ENCODE results near the gene ATG16L1.

Gene ATG16L1

DNA sequence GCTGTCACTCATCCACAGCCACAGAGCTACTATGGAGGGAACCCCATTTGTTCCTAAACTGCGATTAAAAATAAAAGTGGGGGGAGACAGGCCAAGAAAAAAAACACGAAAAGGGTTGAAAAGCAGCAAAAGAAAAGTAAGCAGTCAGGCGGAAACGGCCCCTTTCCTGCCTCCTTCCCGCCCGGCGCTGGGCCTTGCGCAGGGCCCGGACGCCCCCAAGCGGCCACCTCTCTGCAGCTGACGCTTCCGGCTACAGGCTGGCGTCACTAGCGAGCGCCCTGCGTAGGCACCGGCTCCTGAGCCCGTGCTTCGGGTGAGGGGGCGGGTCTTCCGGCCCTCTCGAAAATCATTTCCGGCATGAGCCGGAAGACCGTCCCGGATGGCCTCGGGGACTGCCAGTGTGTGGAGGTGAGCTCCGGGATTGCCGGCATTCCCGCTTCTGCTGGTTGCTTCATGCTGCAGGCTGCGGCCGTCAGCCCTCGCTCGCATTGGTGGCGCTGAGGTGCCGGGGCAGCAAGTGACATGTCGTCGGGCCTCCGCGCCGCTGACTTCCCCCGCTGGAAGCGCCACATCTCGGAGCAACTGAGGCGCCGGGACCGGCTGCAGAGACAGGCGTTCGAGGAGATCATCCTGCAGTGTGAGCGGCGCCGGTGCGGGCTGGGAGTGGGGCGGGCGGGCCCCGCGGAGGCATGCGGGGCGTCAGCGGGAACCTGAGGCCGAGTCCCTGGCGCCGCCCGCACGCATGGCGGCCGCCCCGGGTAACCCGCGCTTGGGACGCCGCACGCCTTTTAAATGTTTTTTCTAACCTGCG lies at the start of gene ATG16L1:
ATG16L1 (plus strand) TSS at position 368 of the 811 bp plus-strand sequence; CDS start at position 523, 155 bp downstream.
- DNase-seq, result peak; percentile 91 to 92

DNA sequence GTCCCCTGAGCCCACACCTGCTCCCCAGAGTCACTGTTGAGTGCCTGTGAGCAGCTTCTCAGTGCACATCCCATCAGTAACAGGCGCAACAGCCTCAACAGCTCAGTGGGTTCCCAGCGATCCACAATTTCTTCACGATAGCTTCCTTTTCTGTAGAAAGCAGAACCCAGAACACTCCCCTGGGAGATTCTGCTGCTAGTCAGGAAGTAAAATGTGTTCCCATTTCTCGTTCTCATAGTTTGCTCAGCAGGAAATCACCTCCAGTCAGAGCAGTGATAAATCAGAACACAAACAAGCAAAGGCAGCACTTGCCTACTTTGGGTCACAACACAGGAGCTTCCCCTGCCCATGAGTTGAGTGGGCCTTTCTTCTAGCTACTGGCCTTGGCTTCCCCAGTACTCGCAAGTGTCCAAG lies 48.9 kb upstream of the ATG16L1 start:
- no peak for DNase-seq

DNA sequence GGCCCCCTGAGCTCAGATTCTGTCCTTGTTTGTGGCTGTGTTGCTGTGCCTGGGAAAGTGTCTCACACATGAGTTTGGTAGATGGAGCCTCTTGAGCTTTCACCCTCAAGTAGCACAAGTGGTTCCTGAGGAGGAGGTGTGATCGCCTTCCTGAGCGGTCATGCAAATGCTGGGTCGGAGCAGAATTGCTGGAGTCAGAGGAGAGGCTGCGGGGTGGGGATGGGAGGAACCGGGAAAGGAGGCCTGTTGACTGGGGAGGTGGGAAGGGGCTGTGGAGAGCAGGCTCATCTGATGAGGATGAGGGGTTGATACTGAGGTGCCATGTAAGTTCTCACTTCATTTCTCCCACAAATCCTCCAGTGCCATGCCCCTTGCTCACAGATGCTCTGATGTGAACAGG lies 48.4 kb upstream of the ATG16L1 start:
- DNase-seq, result no peak

DNA sequence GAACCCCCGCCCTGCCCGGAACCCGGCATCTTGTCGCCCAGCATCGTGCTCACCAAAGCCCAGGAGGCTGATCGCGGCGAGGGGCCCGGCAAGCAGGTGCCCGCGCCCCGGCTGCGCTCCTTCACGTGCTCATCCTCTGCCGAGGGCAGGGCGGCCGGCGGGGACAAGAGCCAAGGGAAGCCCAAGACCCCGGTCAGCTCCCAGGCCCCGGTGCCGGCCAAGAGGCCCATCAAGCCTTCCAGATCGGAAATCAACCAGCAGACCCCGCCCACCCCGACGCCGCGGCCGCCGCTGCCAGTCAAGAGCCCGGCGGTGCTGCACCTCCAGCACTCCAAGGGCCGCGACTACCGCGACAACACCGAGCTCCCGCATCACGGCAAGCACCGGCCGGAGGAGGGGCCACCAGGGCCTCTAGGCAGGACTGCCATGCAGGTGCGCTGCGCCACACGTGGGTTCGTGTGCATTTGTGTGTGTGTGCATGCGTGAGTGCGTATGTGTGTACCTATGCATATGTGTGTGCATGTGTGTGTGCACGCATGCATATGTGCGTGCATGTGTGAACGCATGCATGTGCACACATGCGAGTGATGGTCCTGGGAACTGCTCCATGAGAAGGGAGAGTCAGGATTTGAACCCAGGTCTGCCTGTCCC lies 47.1 kb upstream of the ATG16L1 start:
- no peak for DNase-seq

DNA sequence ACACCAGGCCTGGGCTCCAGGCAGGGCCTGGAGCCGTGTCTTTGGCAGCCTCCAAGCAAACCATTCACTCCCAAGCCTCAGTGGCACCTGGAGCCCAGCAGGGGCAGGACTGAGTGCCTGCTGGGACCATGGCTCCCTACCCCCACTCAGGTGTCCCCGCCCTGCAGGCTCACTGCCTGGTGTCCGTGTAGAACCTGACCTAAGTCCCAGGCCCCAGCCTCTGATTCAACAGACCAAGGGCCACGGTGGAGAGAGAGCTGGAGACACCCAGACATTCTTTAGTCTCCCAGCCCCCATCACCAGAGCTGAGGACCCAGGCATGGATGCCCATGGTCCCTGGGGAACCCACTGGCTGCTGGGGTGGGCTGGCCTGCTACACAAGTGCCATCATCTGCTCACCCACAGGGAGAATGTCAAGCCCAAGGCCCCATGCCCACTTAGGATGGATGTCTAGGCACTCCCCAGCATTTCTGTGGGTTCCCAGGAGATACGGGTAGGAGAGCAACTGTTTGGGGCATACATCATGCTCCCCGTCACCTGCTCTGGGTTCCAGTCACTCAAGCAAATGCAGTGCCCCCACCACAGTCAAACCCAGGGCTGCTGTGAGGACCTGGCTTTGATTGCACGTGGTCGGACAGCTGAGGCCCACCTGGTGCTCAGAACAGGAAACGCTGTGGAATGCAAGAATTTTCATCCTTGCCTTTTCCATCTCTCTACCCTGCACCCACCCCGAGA lies 42.9 kb upstream of the ATG16L1 start:
- DNase-seq, result no peak

DNA sequence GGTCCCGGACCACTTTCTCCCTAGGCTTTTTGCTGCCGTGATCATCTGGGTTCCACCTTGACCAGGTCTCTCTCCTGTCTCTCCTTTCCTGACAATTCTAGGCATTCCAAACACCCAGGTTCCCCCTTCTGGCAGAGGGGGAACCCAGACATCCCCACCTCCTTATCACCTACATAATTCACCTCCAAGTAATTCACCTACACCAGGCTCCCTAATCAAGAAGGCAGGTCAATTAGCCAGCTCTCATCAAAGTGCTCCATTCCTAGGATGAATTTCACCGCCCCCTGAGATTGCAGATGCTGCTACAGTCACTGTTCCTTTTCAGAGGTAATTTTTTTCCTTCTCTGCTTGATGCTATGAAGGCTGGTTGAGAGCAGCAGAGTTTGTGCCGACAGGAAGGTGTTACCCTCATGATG lies 42.3 kb upstream of the ATG16L1 start:
- no peak for DNase-seq

DNA sequence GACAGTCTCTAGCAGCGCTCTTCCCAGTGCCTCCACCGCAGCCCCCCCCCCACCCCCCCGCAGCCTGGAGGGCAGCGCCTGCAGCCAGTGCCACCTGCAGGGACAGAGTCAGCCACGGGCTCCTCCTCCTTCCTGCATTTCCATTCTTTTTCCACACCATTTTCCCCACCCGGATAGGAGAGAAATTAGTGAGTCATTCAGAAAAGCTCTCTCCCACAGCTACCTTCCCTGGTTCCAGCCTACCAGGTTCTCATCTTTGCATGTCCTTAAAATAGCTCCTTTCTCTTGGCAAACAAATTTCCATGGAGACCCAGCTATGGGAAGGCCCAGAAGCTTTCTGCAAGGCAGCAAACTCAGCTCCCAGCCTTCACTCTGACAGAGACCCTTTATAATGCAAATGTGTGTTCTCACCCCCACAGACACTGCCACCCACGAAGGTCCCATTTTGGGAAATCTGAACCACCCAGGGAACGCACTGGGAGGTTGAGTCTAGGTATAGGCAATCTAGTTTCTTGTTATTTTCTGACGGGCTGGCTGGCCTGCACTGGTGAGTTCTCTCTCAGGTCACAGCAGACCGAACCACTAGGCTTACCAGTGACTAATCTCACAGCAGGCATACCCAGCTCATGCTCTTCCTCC lies 41.8 kb upstream of the ATG16L1 start:
- no peak for DNase-seq

DNA sequence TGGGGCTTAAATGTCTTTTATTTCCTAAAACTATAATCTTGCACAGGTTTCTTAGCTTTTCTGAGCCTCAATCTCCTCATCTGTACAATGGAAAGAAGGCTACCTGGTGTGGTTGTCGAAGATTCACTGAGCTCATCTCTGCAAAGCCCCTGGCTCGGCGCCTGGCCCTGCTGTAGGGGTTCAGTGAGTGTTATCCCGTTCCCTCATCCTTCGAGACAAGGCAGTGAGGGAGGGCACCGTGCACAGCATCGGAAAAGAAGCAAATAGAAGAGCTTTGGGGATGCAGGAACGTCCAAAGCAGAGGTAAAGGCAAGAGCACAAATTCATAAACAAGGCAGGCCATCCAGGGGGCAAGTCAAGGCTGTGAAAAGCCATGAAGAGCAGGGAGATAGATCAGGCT lies 41.2 kb upstream of the ATG16L1 start:
- no peak for DNase-seq

DNA sequence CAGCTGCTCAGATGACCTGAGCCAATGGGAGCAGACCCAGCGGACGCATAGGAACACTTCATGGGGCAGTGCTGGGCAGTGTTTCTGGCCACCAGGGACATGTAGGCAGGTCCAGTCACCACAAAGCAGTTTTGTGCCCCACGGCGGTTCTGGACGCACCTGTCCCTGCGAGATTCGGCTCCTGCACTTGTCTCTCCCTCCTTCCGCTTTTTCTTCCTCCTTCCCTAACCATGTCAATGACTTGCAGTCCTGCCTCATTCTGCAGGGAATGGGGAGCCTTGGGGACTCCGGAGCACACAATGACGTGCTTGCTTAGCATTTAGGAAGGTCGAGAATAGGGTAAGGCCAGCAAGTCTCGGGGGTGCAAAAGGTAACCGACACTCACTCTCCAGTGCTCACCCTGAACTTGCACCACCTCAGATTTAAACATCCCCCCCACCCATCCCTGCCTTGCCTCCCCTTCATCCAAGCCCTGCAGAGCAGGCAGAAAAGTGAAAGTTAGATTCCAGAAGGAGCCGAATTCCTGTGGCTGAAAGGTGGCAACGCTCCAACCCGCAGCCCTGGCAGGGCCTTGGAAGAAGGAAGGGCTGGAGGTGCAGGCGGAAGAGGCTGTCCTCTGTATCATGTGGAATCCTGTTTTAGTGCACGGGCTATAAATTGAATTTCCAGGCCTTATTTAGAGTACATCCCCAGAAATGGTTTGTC lies 40.5 kb upstream of the ATG16L1 start:
- DNase-seq, result no peak

DNA sequence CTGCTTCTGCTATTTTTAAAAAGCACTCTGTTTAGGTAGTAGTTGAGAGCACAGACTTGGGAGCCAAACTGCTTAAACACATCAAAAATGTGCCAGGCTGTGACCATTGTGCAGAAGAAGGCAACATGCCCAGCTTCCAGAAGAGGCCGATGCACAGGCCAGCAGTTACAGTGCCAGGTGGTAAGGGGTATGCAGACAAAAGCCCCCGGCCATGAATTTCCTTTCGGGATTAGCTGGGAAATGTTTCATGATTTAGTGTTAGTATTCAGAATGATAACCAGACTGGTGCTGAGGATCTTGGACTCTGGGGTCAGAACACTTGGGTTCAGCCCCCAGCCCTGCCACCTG lies 40.0 kb upstream of the ATG16L1 start:
- no peak for DNase-seq

DNA sequence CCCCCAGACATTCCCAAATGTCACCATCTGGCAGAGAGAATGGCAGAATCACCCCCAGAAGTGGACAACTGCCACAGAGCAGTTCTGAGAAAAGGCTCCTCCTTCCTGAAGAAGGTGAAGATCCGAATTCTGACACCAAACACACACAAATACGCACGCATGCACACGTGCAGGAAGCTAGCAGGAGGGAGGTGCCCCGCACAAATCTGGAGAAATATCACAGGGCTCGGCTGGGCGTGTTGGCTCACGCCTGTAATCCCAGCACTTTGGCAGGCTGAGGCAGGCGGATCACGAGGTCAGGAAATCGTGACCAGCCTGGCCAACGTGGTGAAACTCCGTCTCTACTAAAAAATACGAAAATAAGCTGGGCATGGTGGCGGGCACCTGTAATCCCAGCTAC lies 38.5 kb upstream of the ATG16L1 start:
- no peak for DNase-seq

DNA sequence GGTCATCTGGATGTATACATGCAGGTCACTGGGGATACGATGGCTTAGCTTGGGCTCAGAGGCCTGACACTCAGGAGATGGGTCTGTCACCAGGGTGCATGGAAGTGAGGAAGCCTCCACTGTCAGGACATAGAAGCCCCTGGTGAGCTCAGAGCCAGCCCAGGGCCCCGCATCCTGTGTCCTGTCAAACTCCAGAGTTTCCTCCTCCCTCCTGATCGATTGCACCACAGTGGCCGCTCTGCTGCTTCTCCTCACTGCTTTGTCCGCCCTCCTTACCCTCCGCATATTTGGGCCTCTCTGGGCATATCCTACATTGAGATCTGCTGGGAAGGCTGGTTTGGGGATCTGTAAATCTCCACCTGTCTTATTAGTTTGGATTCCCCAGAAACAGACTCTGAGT lies 37.5 kb upstream of the ATG16L1 start:
- no peak for DNase-seq

DNA sequence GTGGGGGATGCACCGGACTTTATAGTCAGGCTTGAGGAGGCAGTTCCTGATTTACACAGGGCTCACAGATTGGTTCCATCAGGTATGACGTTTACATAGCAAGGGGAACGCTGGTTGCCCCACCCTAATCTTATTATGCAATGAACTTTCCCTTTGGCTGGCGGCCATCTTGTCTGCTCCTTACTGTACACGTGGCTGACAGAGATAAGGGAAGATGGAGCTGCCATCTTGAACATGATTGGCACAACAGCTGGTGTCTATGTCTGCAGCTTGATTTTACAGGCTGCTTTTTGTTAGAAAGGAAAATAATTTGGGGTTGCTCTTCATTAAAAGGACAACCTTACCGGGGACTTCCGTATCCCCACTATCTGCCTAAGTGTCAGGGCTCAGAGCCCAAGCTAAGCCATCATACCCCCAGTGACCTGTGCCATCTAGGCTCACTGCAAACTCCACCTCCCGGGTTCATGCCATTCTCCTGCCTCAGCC lies 33.5 kb upstream of the ATG16L1 start:
- DNase-seq, result no peak

DNA sequence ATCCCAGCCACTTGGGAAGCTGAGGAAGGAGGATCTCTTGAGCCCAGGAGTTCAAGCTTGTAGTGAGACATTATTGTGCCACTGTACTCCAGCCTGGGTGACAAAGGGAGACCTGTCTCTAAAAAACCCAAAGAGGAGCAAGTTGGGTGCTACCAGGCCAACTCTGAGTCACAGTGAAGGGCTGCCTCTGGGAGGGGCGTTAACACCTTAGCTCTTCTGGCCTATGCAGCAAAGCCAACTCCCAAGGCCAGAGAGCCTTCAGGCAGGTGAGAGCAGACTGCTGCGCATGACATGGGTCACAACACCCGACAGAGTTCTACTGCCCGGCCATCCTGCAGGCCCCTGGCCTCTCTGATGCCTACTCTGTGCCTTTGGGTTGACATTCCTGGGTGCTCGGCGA lies 32.6 kb upstream of the ATG16L1 start:
- DNase-seq, result no peak

DNA sequence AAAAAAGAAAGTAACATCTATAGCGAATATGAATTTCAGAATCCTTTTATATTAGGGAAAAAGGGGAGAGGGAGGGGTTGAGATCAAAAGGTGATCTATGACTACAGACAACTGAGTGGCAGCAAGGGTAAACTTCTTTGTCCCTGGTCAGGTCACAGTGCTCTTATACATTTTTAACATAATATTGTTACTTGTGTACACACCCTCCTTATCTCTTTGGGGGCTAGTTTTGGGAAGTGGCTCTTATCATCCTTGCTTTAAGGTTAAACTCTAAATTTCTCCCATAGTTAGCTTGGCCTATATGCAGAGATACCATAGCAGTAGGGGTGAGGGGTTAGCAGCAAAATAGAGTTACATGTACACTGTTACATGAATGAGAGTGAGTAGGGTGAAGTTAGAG lies 31.6 kb upstream of the ATG16L1 start:
- no peak for DNase-seq

DNA sequence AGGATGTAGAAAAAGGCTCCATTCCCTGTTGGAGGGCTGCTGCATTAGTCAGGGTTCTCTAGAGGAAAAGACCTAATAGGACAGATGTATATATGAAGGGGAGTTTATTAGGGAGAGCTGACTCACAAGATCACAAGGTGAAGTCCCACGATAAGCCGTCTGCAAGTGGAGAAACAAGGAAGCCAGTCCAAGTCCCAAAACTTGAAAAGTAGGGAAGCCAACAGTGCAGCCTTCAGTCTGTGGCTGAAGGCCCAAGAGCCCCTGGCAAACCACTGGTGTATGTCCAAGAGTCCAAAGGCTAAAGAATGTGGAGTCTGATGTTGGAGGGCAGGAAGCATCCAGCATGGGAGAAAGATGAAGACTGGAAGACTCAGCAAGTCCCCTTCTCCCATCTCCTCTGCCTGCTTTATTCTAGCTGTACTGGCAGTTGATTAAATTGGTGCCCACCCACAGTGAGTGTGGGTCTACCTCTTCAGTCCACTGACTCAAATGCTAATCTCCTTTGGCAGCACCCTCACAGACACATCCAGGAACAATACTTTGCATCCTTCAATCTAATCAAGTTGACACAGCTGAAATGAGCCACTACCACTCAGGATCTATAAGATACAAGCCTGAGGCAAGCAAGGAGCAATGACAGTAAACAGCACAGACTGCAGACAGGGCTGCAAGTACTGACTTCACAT lies 30.0 kb upstream of the ATG16L1 start:
- DNase-seq, result no peak

DNA sequence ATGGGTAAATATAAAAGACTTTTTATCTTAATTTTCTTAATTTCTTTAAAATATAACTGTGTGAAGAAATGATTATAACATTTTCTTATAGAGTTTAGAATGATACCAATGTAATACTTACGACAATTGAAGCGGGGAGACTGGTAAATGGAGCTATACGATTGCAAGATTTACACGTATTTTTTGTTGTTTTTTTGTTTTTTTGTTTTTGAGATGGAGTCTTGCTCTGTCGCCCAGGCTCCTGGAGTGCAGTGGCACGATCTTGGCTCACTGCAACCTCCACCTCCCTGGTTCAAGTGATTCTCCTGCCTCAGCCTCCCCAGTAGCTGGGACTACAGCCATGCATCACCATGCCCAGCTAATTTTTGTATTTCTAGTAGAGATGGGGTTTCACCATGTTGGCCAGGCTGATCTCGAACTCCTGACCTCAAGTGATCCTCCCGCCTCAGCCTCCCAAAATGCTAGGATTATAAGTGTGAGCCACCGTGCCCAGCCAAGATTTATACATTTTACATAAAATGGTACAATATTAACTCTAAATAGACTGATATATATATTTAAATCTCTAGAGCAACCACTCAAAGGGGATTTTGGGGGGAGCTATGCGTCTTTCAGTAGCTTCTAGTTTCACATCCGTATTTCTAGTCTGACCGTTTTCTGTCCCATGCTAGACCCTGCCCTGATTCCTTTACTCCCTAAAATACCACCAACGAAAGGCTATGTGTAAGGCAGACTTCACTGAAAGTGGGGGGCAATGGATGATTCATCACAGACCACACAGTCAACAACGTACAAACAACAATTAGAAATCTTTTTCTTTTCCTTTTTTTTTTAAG lies 28.2 kb upstream of the ATG16L1 start:
- DNase-seq, result no peak

DNA sequence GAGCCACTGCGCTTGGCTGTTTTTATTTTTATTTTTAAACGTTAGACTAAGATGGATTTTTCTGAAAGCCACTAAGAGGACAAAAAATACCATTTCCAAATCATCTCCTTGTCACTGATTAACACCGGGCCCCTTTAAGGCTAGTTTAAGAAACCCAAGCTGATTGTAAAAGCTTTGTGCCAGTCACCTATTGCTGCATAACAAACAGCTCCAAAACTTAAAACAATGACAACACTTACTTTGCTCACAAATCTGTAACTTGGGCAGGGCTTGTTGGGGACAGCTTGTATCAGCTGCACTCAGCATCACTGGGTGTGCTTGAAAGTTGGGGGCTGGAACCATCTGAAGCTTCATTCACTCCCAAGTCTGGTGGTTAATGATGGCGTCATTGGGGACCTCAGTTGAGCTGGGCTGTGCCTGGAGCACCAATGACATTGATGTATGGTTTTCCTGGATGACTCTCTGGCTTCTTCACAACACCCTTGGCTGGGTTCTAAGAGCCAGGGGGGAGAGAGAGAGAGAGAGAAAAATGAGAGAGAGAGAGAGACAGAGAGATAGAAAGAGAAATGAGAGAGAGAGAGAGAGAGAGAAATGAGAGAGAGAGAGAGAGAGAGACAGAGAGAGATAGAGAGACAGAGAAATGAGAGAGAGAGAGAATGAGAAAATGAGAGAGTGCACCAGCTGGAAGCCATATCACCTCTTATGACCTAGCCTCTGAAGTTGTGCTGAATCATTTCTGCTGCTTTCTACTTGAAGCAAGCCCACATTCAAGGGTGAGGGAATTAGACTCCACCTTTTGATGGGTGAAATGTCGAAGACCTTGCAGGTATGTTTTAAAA lies 26.0 kb upstream of the ATG16L1 start:
- no peak for DNase-seq

DNA sequence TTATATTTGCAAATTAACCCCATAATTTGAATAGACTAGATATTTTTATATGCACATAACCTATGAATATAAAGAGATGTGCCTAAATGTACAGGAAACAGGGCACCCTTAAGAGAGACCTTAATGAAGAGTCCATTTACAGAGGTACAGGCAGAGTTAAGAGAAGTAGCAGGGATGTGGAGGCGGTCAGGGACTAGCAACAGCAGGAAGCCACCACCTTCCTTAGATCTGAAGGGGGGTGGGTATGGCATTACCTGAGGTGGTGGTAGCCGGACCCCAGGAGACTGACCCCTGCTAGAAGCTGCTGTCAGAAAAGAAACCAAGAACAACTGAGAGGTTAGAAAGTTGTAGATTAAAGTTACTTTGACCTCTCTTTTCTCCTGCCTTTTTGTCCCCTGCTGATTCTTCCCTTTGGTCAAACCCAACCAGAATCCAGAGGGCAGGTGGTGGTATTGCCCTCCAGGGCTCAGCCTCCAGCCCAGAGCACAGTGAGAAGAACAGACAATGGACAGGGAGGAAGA lies 24.9 kb upstream of the ATG16L1 start:
- no peak for DNase-seq
